KOPT-K1 (cell line): ENCODE measurements around the gene LRP1-AS.

Experiments used
- H3K27ac ChIP-seq: fragments of 200-600 bp; sonication (generic); 2 replicates; pipeline ENCODE4 v1.5.1; 2016; ENCODE audit warnings: antibody characterized with exemption, mild to moderate bottlenecking, low read depth, low read length; ENCODE audit not compliant: poor library complexity, severe bottlenecking
- H3K36me3 ChIP-seq: fragments of 200-600 bp; sonication (generic); 2 replicates; pipeline ENCODE4 v1.5.1; 2017; ENCODE audit warnings: antibody characterized with exemption, mild to moderate bottlenecking, low read length, moderate library complexity; ENCODE audit not compliant: insufficient read depth
- H3K9me3 ChIP-seq: fragments of 200-600 bp; sonication (generic); 2 replicates; pipeline ENCODE4 v1.5.1; 2017; ENCODE audit warnings: antibody characterized with exemption, low read length, mild to moderate bottlenecking; ENCODE audit not compliant: insufficient read depth, poor library complexity, severe bottlenecking

LRP1-AS gene

DNA sequence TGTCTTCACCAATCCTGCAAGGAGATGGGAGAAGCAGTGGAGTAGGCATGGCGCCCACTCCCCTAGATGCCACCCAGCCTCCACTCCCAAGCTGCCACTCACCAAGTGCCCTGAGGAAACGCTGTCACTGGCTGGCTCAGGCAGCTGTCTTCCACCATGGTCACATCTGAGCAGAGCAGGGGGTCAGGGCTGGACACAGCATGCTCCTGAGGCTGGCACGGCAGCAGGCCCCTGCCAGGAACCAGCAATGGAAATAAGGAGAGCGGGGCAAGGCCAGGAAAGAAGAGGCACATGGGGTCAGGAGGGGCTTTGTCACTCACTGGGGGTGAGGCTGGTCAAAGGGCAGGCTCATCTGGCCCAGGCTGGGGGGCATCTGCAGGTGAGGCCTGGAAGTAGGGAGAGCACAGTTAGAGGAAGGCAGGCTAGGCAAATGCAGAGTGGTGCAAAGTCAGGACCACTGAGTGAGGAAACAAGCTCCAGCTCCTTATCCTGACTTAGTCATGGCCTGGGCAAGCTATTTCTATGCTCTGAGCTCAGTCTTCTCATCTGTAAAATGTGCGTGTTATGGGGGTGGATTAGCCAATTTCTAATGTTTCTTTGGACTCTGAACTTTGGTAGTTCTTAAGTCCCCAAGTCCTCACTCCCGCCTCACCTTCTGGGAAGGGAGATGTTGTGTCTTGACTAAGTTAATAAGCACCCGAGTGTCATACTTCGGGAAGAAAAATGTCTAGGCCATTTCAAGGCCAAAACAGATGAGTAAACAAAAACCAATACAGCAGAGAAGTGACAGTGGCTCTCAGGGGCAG lies 50.5 kb downstream of the LRP1-AS start:
- no peaks in the 10 kb centered on the region for H3K9me3 ChIP-seq
- H3K36me3 ChIP-seq = peaks cover 89% of the 10 kb centered on the region
- no peak overlapping the region for H3K27ac ChIP-seq

DNA sequence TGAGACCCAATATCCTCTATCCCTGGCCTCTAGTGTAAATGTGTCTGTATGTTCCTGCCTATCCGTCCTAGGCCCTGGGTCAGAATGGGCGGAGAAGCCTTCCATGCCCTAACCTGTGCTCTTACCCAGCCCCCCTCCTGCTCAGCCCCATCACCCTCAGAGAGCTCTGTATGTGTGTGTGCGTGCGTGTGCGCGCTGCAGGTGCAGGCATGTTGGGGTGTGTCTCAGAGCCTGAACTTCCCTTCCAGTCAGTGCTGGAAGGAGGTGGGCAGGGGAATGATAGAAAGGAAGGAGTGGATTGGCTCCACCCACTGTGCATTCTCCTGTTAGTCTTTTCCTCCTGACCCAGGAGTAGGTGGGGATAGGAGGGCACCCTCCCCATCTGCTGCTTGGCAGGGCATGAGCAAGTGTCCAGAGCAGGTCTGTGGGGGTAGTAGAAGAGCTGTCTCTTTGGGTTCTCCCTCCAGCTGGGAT lies 51.3 kb downstream of the LRP1-AS start:
- Histone ChIP-seq H3K9me3 (no peaks in the 10 kb centered on the region), H3K27ac (no peak overlapping the region), H3K36me3 (peaks cover 93% of the 10 kb centered on the region)

DNA sequence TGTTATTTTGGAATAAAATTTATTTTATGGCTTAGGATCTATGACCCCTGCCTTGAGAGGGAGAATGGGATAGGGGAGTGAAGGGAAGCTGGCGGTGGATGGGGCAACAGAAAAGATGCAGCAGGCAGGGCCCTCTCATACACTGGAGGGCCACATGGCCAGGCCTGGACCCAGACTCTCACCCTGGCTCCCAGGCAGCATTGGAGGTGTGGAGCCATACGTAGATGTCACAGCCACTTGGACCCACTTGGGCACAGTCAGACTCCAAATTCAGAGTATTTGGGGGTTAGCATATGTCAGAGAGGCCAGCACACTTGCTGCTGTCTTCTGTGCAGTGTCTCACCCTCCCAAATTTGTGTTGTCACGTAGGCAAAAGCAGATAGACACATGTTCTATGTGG lies 52.0 kb downstream of the LRP1-AS start:
- Histone ChIP-seq H3K36me3 (peaks cover 94% of the 10 kb centered on the region), H3K9me3 (no peaks in the 10 kb centered on the region), H3K27ac (no peak overlapping the region)
